Measurements from ENCODE around the gene CHST11.

GRCh38 chr12:104433061-104433460, 23.7 kb upstream of the CHST11 start:
- TF ChIP-seq ZNF274 (IDR thresholded peaks at IDR 0.05; ENCODE audit: low read length) (no peak), ZNF274 (tag by site-specific recombination; IDR thresholded peaks at IDR 0.05; ENCODE audit: borderline replicate concordance) (no peak), YY1 (tag by site-specific recombination; IDR thresholded peaks at IDR 0.05) (no peak), CTCF (tag by site-specific recombination; IDR thresholded peaks at IDR 0.05) (no peak), REST (tag by site-specific recombination; IDR thresholded peaks at IDR 0.05) (no peak)

All from HEK293 (cell line).